ENCODE data around the gene PRDX3. TPM values are rescaled to one million over a fixed set of nuclear protein-coding genes. Genes with fewer than 3 reads are reported as not detected.
A peak's percentile ranks its signal among the peaks of the same experiment; 100 is the strongest.

Gene PRDX3
- total and polyA plus RNA-seq, 2 of the 4 experiments (the other 2 are of a cell fraction), result 169 to 187 TPM

GRCh38 chr10:119165171-119166117 lies 13.2 kb downstream of the PRDX3 start, which contains the start of gene SFXN4 (continued):
- TF ChIP-seq RCOR1 (IDR thresholded peaks at IDR 0.05; ENCODE audit: insufficient replicate concordance, low read length), result no peak
- TF ChIP-seq CEBPB (IDR thresholded peaks at IDR 0.05; ENCODE audit: low read depth, low read length), result peak; percentile 69

GRCh38 chr10:119162452-119163092 lies 16.0 kb downstream of the PRDX3 start:
- Histone ChIP-seq H3K4me3 (ENCODE audit: insufficient read depth, low read depth, low read length) (no peak overlapping the region), H3K14ac (replicated peaks; ENCODE audit: low read depth, low read length) (no peak overlapping the region), H4K20me1 (ENCODE audit: insufficient read depth, low read length) (no peaks in the 10 kb centered on the region), H2BK120ac (ENCODE audit: low read depth, low read length) (no peak overlapping the region), H3K9ac (ENCODE audit: low read depth, low read length) (no peak overlapping the region), H3K4ac (ENCODE audit: low read depth, low read length) (no peak overlapping the region), H3K27ac (ENCODE audit: insufficient read depth, low read length) (no peak overlapping the region), H4K8ac (ENCODE audit: low read depth in 2 of 2, low read length in 2 of 2) (no peak overlapping the region), H2BK20ac (ENCODE audit: low read depth, low read length) (no peak overlapping the region), H2BK5ac (ENCODE audit: low read depth, low read length, poor library complexity, severe bottlenecking) (no peak overlapping the region), H4K5ac (ENCODE audit: low read depth, low read length) (no peak overlapping the region), H3K27me3 (ENCODE audit: control insufficient read depth, insufficient read depth, low read length) (no peaks in the 10 kb centered on the region), H3K4me1 (ENCODE audit: control insufficient read depth, insufficient read depth, low read length) (peaks cover 7% of the 10 kb centered on the region), H2BK15ac (ENCODE audit: low read depth, low read length) (no peak overlapping the region), H3K9me1 (ENCODE audit: insufficient read depth, low read length) (0 out of 2 replicates have a peak, but pooled peaks cover 5% of the 10 kb centered on the region), H3K18ac (ENCODE audit: low read depth, low read length) (no peak overlapping the region), H2AFZ (replicated peaks; ENCODE audit: low read length, poor library complexity) (no peak overlapping the region), H2AK9ac (replicated peaks; ENCODE audit: low read depth, low read length, poor library complexity) (no peak overlapping the region), H3K56ac (ENCODE audit: extremely low read depth, insufficient read depth, low read length) (no peak overlapping the region), H4K91ac (ENCODE audit: insufficient read depth, low read depth, low read length) (no peak overlapping the region), H3K79me1 (ENCODE audit: low read depth in 1 of 2, low read length in 2 of 2) (peaks cover 0 to 18% of the 10 kb centered on the region in 2 experiments; a peak in 3 of 4 replicates), H3K23ac (ENCODE audit: low read depth, low read length) (no peak overlapping the region), H3K9me3 (ENCODE audit: control insufficient read depth, insufficient read depth, low read length) (no peaks in the 10 kb centered on the region), H3K36me3 (ENCODE audit: control insufficient read depth, insufficient read depth, low read length) (peaks cover 8% of the 10 kb centered on the region), H2AK5ac (ENCODE audit: low read depth, low read length) (no peak overlapping the region), H3K4me2 (ENCODE audit: low read depth, low read length) (no peak overlapping the region)
- intact Hi-C loops (cut with micrococcal nuclease), result no loop called here
- dilution Hi-C loops (cut with HindIII; ENCODE audit: low sequenced_read_pairs, unreplicated experiment), result no loop called here
- in situ Hi-C loops (cut with MboI; ENCODE audit: low sequenced_read_pairs), result no loop called here
- CTCF ChIA-PET, result no interaction called here
- POLR2A ChIA-PET (ENCODE audit: unreplicated experiment), result no interaction called here
- ATAC-seq (ENCODE audit: low read depth) (no peak), DNase-seq (no peak)
- no TSS peak for BruUV-seq (replicated peaks)
- 100% methylated on average over 2 of the region's 5 CpGs; no CpG with 5 or more reads in 1 of the 2 experiments for WGBS, 2 experiments (ENCODE audit: extremely low coverage in 2 of 2, insufficient read length in 1 of 2)
- TF ChIP-seq CTCF (conservative IDR thresholded peaks at IDR 0.05; ENCODE audit: low read depth, low read length) (no peak), SMC3 (IDR thresholded peaks at IDR 0.05; ENCODE audit: low read depth, low read length) (no peak), MAZ (IDR thresholded peaks at IDR 0.05; ENCODE audit: borderline replicate concordance, low read depth, low read length) (no peak), BHLHE40 (IDR thresholded peaks at IDR 0.05; ENCODE audit: low read depth, low read length) (no peak), RFX5 (IDR thresholded peaks at IDR 0.05; ENCODE audit: low read depth, low read length) (no peak), MXI1 (IDR thresholded peaks at IDR 0.05; ENCODE audit: borderline replicate concordance, low read depth, low read length) (no peak), FOS (IDR thresholded peaks at IDR 0.05; ENCODE audit: low read depth, low read length) (no peak), RAD21 (IDR thresholded peaks at IDR 0.05; ENCODE audit: low read length) (no peak), POLR2A (IDR thresholded peaks at IDR 0.05; ENCODE audit: low read depth, low read length) (no peak), USF2 (IDR thresholded peaks at IDR 0.05; ENCODE audit: low read depth, low read length) (no peak)
